Hippocampal formation (tissue), 2 donors: Measurements from ENCODE around the gene DNAJB13.

Experiments
- DNase-seq, 2 donors: peaks; one replicate each; lab custom pipeline; 2025; lab: John Stamatoyannopoulos, UW

DNAJB13 gene

DNA sequence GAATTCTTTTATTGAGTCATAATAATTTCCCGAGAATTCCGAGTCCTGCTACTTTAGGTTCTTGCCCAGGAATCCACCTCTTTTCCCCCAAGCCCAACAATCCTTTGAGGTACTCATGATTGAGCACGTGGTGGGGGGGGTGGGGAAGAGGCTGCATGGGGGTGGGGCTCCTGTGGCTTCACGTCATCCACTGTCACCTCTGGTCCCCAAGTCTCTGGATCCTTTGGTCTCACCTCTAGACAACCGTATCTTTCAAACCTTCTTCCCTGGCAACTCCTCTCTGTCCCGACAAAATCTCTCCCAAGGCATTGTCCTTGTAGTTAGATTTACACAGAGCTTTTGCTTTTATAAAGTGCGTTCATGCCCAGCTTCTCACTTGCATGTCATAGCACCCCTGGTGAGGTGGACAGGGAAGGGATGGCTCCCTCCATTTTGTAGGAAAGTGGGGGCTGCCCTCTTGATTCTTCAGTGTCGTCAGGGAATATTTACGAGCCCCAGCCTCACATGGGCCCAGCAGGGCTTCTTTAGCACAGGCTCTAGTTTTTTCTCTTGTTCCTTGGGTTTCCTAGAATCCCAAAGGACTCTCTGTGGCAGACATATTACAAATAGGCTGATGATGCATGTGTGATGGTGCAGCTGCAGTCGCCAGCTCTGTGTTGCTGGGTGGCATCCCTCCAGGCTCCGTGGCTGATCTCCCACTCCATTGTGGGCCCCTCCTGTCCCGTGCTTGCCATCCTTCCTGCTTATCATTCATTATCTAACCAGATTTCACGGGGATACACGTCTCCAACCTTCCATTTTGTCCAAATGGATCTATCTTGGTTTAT lies 49.7 kb downstream of the DNAJB13 start:
- no peak for DNase-seq

DNA sequence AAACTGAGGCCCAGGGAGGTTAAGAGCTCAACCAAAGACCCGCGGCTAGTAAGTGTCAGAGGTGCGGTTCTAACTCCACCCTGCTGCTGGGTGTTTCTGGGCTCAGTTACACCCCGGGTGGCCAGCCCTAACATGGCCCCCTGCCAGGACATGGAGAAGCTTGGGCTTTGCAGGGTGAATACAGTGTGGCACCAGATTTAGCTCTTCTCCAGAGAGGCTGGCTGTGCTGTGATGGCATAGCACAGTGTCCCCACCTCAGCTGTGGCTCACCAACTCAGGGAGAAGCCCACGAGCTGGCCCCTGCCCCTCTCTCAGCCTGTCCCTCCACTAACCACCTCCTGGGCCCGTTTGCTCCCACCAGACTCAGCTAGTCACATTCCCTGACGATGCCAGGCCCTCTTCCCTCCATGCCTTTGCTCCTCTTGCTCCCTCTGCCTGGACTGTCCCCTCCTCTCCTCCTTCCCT lies 51.0 kb downstream of the DNAJB13 start:
- DNase-seq, result no peak

GRCh38 chr11:74002832-74003231 lies 52.0 kb downstream of the DNAJB13 start:
- DNase-seq, result no peak

DNA sequence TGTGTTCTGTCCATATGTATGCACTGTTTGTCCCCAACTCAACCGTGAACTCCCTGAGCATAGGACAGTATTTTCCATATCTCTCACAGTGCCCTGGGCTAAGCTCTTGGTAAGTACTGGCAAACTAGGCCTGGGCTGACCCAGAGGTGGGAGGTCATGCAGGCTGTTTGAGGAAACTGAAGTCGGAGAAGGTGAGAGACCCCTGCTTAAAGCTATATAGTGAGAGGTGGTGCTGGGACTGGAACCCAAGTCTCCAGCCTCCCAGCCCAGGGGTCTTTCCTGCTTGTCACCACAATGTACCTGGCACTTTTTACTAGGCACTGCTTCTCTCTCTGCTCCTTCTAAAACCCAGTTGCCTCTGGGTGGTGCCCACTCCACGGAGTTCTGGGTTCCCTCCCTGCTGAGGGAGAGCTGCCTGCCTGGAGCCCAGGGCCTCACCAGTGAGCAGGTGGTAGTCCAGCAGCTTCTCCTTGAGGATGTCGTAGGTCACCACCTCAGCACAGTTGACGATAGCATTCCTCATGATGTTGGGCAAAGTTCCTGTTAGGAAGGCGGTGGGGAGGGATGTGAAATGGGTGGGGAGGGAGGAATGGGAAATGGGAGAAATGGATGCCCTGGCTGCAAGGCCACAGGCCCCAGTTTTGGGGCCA lies 53.3 kb downstream of the DNAJB13 start:
- DNase-seq, result no peak

GRCh38 chr11:74004759-74005615 lies 54.2 kb downstream of the DNAJB13 start:
- no peak for DNase-seq

DNA sequence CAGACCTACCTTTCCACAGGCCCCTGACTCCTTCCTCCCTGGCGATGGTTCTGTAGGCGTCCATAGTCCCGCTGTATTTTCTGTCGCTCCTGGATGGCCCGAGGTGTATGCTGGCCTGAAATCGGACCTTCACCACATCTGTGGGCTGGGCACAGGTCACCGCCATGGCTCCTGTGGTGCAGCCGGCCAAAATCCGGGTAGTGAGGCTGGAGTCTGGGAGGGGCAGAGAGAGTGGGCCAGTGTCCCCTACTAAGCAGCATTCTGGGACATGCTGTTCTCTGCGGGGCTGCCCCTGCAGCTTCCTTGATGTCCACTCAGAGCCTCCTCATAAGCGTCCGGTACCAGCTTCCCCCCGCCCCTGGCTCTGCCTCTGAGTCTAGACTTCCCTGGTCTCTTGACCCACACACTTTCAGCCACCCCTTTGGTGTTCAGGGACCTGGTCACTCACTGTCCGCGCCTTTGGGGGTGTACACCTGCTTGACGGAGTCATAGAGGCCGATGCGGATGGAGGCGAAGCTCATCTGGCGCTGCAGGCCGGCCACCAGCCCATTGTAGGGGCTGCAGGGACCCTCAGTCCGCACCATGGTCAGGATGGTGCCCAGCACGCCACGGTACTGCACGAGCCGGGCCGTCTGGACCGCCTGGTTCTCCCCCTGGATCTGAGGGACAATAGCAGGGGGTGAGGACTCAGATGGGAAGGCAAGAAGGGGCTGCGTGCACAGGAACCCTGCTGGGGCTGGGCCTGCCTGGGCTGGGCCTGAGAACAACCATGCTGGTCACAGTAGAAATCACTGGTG lies 55.1 kb downstream of the DNAJB13 start:
- no peak for DNase-seq

- DNase-seq, result no peak
These were observed 56.0 kb downstream of the DNAJB13 start for GRCh38 chr11:74006743-74007304.

GRCh38 chr11:74007691-74008372 lies 57.0 kb downstream of the DNAJB13 start:
- DNase-seq, result no peak

DNA sequence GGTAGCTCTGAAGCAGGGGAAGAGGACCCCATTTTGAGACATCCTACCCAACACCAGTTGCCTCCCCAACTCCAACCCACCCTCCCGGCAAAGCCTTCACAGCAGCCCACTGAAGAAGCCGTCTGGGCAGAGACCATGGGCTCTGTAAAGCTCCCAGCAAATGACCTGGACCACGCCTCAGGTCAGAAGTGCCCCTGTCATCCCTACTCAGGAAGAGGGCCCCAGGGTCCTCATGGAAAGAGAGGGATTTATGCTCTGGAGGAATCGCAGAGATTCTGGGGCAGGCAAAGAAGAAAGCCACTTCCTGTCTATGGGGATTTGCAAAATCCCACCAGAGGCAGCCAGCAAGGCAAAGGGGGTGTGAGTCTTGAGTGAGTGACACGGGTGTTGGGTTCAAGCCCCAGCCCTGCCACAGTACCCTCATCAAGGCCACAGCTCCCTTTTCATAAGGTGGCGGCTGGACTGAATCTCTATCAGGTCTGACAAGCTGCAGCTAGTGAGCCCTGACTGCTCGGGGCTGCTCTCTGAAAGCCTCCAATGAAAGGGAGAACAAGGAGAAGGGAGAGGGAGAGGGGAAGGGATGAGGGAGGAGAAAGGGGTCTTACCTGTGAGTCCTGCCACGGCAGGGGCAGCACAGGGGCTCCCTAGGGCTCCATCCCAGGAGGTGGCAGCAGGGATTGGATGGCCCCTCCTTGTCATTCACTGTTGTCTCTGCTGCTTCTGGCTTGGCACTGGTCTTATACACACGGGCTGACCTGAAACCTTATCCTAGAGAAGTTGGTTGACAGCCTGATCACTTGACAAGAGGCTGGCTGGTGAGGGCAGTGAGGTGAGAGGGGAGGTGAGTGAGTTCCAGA lies 57.8 kb downstream of the DNAJB13 start, which contains the start of gene UCP3:
Gene UCP3 (minus strand): TSS at position 713 of the 857 bp plus-strand sequence. CDS start 2,043 bp downstream, outside the sequence.
- no peak for DNase-seq

DNA sequence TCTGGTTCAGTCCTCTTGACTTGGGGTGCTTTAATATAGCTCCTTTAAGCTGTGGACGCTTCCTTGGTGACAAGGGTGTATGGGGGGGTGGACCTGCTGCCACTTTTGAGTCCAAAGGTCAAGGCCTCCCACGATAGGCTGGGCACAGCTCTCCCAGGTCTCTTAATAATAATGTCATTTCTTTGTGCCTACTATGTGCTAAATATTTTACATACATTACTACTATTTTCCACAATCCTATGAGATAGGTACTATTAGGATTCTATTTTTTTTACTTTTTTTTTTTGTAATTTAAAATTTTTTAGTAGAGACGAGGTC lies 58.4 kb downstream of the DNAJB13 start:
- no peak for DNase-seq

DNA sequence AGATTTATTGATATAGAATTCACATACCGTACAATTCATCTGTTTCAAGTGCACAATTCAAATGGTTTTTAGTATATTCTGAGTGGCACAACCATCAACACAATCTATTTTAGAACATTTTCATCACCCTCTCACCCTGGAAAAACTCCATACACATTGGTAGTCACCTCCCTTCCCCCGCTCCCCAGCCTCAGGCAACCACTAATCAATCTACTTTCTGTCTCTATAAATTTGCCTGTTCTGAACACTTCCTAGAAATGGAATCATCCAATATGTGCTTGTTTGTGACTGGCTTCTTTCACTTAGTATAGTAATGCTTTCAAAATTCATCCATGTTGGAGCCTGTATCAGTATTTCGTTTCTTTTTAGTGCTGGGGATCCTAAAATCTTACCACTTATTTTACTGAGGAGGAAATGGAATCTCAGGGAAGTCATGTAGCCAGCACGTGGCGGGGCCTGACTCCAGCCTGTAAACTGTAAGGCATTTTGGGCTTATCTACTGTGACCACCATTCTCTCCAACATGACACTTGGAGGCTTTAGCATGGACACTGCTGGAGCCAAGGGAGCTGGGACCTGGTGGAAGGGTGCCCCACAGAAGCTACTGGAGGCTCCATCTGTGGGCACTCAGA lies 59.0 kb downstream of the DNAJB13 start:
- DNase-seq, result no peak

- DNase-seq, result no peak
These were observed 59.8 kb downstream of the DNAJB13 start for GRCh38 chr11:74010306-74011300.

GRCh38 chr11:74011360-74012073 lies 60.7 kb downstream of the DNAJB13 start:
- DNase-seq, result no peak

DNA sequence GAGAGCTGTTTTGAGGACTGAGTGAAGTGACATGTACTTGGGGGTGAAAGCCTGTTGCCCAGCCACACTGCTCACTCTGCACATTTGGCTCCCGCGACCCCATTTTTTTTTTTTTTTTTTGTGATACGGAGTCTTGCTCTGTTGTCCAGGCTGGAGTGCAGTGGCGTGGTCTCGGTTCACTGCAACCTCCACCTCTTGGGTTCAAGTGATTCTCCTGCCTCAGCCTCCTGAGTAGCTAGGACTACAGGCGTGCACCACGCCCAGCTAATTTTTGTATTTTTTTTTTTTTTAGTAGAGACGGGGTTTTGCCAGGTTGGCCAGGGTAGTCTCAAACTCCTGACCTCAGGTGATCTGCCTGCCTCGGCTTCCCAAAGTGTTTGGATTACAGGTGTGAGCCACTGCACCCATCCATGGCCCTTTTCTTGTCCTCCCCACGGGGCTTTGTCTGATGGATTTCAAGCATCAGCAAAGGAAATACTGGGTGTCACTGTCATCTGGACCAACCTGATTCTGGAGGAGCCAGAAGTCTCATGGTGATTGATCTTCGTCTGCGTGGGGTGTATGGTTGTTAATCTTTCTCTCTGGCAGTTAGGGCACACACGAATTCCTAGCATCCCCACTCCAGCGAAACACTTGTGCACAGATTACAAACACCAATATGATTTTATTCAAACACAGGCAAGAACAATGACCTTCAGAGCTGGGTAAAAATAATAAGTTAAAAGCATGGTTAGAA lies 61.4 kb downstream of the DNAJB13 start:
- DNase-seq, result no peak

DNA sequence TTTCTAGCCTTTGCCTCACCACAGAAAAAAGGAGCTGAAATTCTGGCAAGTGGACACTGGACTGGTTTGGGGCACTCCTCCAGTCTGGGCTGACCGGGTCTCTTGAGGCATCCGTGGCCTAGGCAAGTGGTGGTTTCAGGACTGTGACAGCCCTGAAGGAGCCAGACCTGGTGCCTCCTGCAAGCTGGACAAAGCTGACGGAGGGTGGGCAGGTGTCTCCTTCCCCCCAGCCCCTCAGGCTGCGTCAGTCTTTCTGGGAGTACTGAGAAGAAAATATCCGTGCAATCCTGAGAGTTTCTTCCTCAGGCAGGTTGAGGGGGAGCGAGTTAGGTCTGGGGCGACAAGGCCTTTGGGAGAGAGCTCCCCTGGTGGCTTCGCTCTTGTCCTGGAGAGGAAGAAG lies 62.3 kb downstream of the DNAJB13 start:
- DNase-seq, result no peak

GRCh38 chr11:74014880-74015279 lies 64.1 kb downstream of the DNAJB13 start:
- no peak for DNase-seq
